ENCODE measurements around the gene ZCCHC8. TPM values are rescaled to one million over a fixed set of nuclear protein-coding genes. Genes with fewer than 3 reads are reported as not detected.
"Not testable (repeated sequence)": the region's sequence is repeated elsewhere in the genome, so short reads cannot be mapped to it uniquely, and the experiment has no call there.

The ZCCHC8 gene
- total RNA-seq, 2 experiments from 2014 or later: 49.4 to 54.8 TPM

DNA sequence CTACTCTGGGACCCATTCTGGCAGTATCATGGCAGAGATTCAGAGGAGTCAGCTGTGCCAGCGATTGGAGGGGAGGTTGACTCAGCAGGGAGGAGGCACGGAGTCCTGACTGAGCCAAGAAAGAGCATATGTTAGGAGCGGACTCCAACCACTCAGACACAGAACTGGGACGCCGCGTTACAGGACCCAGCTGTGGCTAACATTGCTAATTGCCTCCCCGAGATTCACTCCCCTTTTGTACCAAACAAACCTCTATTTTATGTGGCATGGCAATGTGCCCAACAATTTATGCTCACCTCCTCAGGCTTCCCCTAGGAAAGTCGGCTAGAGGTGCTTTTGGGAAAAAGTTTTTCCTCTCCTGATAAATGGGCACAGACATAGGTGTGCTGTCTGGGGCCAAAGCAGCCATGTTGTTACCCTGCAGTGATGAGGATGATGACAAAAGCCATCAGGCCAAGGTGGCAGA is 63.0 kb downstream of the ZCCHC8 start:
- Histone ChIP-seq H3K9me3 (ENCODE audit: control insufficient read depth in 1 of 2, insufficient read depth in 1 of 2, low read length in 2 of 2) (no peaks in the 10 kb centered on the region), H3K36me3 (ENCODE audit: insufficient read depth, low read length) (no peaks in the 10 kb centered on the region), H3K27ac (ENCODE audit: low read depth in 1 of 2, low read length in 2 of 2) (no peak overlapping the region), H3K27me3 (ENCODE audit: control insufficient read depth in 1 of 2, insufficient read depth in 2 of 2, low read length in 2 of 2) (no peaks in the 10 kb centered on the region), H3K4me3 (ENCODE audit: low read length) (no peak overlapping the region), H3K4me1 (ENCODE audit: insufficient read depth, low read length) (no peaks in the 10 kb centered on the region)
- no peaks in the 10 kb centered on the region for H3K4me1 Mint-ChIP-seq (ENCODE audit: low read depth)
- TF ChIP-seq, protein P1, sequence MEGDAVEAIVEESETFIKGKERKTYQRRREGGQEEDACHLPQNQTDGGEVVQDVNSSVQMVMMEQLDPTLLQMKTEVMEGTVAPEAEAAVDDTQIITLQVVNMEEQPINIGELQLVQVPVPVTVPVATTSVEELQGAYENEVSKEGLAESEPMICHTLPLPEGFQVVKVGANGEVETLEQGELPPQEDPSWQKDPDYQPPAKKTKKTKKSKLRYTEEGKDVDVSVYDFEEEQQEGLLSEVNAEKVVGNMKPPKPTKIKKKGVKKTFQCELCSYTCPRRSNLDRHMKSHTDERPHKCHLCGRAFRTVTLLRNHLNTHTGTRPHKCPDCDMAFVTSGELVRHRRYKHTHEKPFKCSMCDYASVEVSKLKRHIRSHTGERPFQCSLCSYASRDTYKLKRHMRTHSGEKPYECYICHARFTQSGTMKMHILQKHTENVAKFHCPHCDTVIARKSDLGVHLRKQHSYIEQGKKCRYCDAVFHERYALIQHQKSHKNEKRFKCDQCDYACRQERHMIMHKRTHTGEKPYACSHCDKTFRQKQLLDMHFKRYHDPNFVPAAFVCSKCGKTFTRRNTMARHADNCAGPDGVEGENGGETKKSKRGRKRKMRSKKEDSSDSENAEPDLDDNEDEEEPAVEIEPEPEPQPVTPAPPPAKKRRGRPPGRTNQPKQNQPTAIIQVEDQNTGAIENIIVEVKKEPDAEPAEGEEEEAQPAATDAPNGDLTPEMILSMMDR (IDR thresholded peaks at IDR 0.05): no peak
- H3K27me3 Mint-ChIP-seq: no peaks in the 10 kb centered on the region
- ChIA-PET CTCF (no interaction called here), POLR2A (no interaction called here)
- H3K4me3 Mint-ChIP-seq: no peak overlapping the region
- no peak for ATAC-seq (ENCODE audit: poor library complexity)
- H3K27ac Mint-ChIP-seq: no peak overlapping the region
- intact Hi-C loops (cut with DNase I, micrococcal nuclease): no loop called here
- H3K36me3 Mint-ChIP-seq (ENCODE audit: low read depth): no peaks in the 10 kb centered on the region
- no peaks in the 10 kb centered on the region for H3K9me3 Mint-ChIP-seq
- no peak for DNase-seq

DNA sequence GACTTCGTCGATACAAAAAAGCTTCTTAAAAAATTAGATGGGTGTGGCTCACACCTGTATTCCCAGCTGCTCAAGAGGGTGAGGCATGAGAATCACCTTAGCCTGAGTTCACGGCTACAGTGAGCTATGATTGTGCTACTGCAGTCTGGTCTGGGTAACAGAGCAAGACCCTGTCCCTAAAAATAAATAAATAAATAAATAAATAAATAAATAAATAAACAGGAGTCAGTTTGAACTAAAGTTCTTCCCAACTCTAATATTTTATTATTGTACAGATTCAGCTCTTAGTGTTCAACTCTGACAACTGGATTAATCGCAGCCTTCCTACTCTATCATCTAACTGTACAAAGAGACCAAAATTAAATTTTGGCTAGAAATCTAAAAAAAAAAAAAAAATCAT is 65.5 kb downstream of the ZCCHC8 start:
- H3K27ac Mint-ChIP-seq: no peak overlapping the region
- POLR2A ChIA-PET: interaction anchor here (1.0 kb wide), 1 partner anchor 13 kb away, joined by 3 read pairs; the partner anchor contains the start of gene CLIP1

DNA sequence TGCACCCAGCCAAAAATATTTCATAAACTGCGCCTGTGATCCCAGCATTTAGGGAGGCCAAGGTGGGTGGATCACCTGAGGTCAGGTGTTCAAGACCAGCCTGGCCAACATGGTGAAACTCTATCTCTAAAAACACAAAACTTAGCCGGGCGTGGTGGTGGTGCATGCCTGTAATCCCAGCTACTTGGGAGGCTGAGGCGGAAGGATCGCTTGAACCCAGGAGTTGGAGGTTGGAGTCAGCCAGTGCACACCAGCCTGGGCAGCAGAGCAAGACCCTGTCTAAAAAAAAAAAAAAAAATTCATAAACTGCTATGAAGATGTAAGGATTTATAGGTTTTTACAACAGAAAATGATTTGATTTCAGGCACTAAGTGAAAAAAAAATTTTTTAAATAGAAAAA is 71.7 kb downstream of the ZCCHC8 start:
- H3K4me1 Mint-ChIP-seq (ENCODE audit: low read depth); CTCF ChIA-PET; H3K4me1 ChIP-seq (ENCODE audit: insufficient read depth, low read length); ATAC-seq (ENCODE audit: poor library complexity); H3K27ac Mint-ChIP-seq; H3K27me3 Mint-ChIP-seq; H3K27me3 ChIP-seq (ENCODE audit: control insufficient read depth in 1 of 2, insufficient read depth in 2 of 2, low read length in 2 of 2); H3K36me3 ChIP-seq (ENCODE audit: insufficient read depth, low read length); intact Hi-C loops (cut with DNase I, micrococcal nuclease); H3K9me3 ChIP-seq (ENCODE audit: control insufficient read depth in 1 of 2, insufficient read depth in 1 of 2, low read length in 2 of 2); H3K4me3 Mint-ChIP-seq; POLR2A ChIA-PET; H3K27ac ChIP-seq (ENCODE audit: low read depth in 1 of 2, low read length in 2 of 2); H3K9me3 Mint-ChIP-seq; DNase-seq; H3K4me3 ChIP-seq (ENCODE audit: low read length); H3K36me3 Mint-ChIP-seq (ENCODE audit: low read depth): not testable (repeated sequence)

More for the DNA sequence above, 65.5 kb downstream of the ZCCHC8 start:
- no peak overlapping the region for H3K4me3 Mint-ChIP-seq
- Histone ChIP-seq H3K27me3 (ENCODE audit: control insufficient read depth in 1 of 2, insufficient read depth in 2 of 2, low read length in 2 of 2) (no peaks in the 10 kb centered on the region), H3K36me3 (ENCODE audit: insufficient read depth, low read length) (no peaks in the 10 kb centered on the region), H3K4me3 (ENCODE audit: low read length) (no peak overlapping the region), H3K4me1 (ENCODE audit: insufficient read depth, low read length) (no peaks in the 10 kb centered on the region), H3K9me3 (ENCODE audit: control insufficient read depth in 1 of 2, insufficient read depth in 1 of 2, low read length in 2 of 2) (no peaks in the 10 kb centered on the region), H3K27ac (ENCODE audit: low read depth in 1 of 2, low read length in 2 of 2) (no peak overlapping the region)
- TF ChIP-seq, protein P1 (IDR thresholded peaks at IDR 0.05): no peak
- no peak for DNase-seq
- no peak for ATAC-seq (ENCODE audit: poor library complexity)
- no peaks in the 10 kb centered on the region for H3K36me3 Mint-ChIP-seq (ENCODE audit: low read depth)
- CTCF ChIA-PET: interaction anchor here (0.7 kb wide), 1 partner anchor 32 kb away, joined by 3 read pairs; no protein-coding TSS in a partner anchor
- H3K4me1 Mint-ChIP-seq (ENCODE audit: low read depth): no peaks in the 10 kb centered on the region
- no peaks in the 10 kb centered on the region for H3K9me3 Mint-ChIP-seq
- intact Hi-C loops (cut with DNase I, micrococcal nuclease): no loop called here
- no peaks in the 10 kb centered on the region for H3K27me3 Mint-ChIP-seq

DNA sequence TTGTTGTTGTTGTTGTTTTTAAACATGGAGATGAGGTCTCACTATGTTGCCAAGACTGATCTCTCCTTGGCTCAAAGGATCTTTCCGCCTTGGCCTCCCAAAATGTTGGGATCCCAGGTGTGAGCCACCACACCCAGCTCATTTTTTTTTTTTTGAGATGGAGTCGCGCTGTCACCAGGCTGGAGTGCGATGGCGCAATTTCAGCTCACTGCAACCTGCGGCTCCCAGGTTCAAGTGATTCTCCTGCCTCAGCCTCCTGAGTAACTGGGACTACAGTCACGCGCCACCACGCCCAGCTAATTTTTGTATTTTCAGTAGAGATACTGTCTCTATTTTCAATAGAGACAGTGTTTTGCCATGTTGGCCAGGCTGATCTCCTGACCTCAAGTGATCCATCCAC is 73.3 kb downstream of the ZCCHC8 start:
- H3K9me3 Mint-ChIP-seq: no peaks in the 10 kb centered on the region
- no peak overlapping the region for H3K4me3 Mint-ChIP-seq
- H3K36me3 Mint-ChIP-seq (ENCODE audit: low read depth): peaks cover 5% of the 10 kb centered on the region
- Histone ChIP-seq H3K36me3 (ENCODE audit: insufficient read depth, low read length) (no peaks in the 10 kb centered on the region), H3K27ac (ENCODE audit: low read depth in 1 of 2, low read length in 2 of 2) (no peak overlapping the region), H3K4me1 (ENCODE audit: insufficient read depth, low read length) (peaks cover 12% of the 10 kb centered on the region), H3K9me3 (ENCODE audit: control insufficient read depth in 1 of 2, insufficient read depth in 1 of 2, low read length in 2 of 2) (no peaks in the 10 kb centered on the region), H3K27me3 (ENCODE audit: control insufficient read depth in 1 of 2, insufficient read depth in 2 of 2, low read length in 2 of 2) (no peaks in the 10 kb centered on the region), H3K4me3 (ENCODE audit: low read length) (no peak overlapping the region)
- no peaks in the 10 kb centered on the region for H3K27me3 Mint-ChIP-seq
- POLR2A ChIA-PET: no interaction called here
- ATAC-seq (ENCODE audit: poor library complexity) (no peak), DNase-seq (no peak)
- CTCF ChIA-PET: no interaction called here
- H3K27ac Mint-ChIP-seq: no peak overlapping the region
- TF ChIP-seq, protein P1 (IDR thresholded peaks at IDR 0.05): no peak
- H3K4me1 Mint-ChIP-seq (ENCODE audit: low read depth): peaks cover 13% of the 10 kb centered on the region
- intact Hi-C loops (cut with DNase I, micrococcal nuclease): no loop called here

Data from CD4-positive, alpha-beta T cell (primary cell).